B cell (primary cell): ENCODE data around the gene RELCH.

Experiments
- CTCF ChIP-seq: fragments of 200-600 bp; IDR thresholded peaks from one replicate; pipeline ENCODE4 v1.8.0; 2022; ENCODE audit warnings: antibody characterized with exemption, mild to moderate bottlenecking
- EZH2 ChIP-seq: IDR thresholded peaks from 2 replicates; pipeline ENCODE4 v1.6.1; 2012; ENCODE audit warnings: borderline replicate concordance, low read depth, mild to moderate bottlenecking, moderate library complexity, low read length; ENCODE audit not compliant: insufficient read depth, poor library complexity, severe bottlenecking

DNA sequence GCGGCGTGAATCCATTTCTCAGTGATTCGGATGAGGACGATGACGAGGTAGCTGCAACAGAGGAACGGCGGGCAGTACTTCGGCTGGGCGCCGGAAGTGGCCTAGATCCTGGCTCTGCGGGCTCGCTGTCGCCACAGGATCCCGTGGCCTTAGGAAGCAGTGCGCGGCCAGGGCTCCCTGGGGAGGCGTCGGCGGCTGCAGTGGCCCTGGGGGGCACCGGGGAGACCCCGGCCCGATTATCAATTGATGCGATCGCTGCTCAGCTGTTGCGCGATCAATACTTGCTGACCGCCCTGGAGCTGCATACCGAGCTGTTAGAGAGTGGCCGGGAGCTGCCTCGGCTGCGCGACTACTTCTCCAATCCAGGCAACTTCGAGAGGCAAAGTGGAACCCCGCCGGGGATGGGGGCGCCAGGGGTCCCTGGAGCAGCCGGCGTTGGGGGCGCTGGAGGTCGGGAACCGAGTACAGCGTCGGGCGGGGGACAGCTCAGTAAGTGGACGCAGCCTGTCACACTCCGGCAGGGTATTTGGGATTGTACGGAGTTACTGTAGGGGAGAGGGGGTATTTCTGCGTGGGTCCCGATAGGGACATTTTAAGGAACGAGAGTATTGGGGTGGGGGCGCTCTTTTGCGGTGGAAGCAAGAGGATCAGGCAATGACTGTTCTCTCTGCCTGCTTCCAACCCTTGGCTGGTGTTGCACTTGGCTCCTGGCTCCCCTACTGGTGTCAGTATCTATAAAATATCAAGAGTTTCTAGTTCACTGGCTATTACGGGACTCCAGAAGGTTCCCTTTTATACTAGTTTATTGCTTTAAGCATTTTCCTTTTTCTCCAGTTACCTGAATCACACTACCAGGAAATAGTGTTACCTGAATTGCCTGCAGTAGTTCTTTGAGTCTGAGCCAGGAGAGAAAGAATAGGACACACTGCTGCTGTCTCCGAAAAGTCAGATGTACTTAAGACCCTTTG is 772 bp downstream of the RELCH start:
- TF ChIP-seq CTCF (no peak), EZH2 (no peak)
